EH (cell line): ENCODE results near the gene CHP1.
"Not testable (repeated sequence)": the region's sequence is repeated elsewhere in the genome, so short reads cannot be mapped to it uniquely, and the experiment has no call there.

ENCODE experiments used
- DNase-seq: peaks from one replicate; pipeline ENCODE4 v3.0.0-alpha.2; 2015; ENCODE audit warnings: low read depth

The CHP1 gene

GRCh38 chr15:41292521-41292920, 61.5 kb downstream of the CHP1 start:
- DNase-seq: peak; percentile 28

DNA sequence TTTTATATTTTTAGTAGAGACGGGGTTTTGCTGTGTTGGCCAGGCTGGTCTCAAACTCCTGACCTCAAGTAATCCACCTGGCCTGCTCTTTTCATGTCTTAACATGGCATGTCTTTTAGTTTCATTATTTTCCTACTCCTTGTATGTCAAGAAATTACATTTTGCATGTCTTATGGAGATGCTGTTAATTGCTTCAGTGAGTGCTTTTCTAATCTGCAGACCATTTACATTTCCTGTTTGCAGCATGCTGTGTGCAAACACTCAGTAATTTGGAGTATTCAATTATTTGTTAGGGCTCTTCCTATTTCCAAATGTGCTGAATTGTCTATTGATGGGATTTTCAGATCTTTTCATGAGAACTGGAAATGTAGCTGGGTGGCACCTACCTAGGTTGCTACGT, 70.1 kb downstream of the CHP1 start:
- not testable (repeated sequence) for DNase-seq

DNA sequence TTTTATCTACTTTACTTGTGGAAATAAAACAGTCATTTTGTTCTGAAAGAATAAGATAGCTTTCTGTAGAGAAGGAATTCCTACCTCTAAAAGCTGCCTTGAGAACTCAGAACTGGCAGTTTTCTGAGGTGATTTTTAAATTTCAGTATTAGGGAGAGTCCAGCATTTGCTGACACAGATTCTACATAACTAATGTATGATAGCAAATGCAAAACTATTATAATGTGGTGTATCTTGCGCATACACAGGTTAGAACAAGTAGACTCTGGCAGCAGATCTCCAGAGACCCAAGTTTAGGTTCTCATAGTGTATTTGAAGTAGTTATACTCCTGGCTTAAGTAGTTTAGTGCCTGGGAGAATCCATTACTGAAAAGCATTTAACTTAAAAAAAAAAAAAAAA, 70.5 kb downstream of the CHP1 start:
- DNase-seq: no peak

- DNase-seq: no peak
Measured at GRCh38 chr15:41304149-41304770, 73.2 kb downstream of the CHP1 start.

DNA sequence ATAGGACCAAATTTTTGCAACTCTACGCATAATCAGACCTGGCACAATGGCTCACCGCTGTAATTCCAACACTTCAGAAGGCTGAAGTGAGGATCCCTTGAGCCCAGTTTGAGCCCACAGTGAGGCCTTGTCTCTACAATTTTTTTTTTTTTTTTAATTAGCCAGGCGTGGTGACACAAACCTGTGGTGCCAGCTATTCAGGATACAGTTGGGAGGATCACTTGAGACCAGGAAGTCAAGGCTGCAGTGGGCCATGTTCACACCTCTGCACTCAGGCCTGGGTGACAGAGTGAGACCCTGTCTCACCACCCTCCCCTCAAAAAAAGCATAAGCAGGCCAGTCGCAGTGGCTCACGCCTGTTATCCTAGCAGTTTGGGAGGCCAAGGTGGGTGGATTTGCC, 76.6 kb downstream of the CHP1 start:
- no peak for DNase-seq

DNA sequence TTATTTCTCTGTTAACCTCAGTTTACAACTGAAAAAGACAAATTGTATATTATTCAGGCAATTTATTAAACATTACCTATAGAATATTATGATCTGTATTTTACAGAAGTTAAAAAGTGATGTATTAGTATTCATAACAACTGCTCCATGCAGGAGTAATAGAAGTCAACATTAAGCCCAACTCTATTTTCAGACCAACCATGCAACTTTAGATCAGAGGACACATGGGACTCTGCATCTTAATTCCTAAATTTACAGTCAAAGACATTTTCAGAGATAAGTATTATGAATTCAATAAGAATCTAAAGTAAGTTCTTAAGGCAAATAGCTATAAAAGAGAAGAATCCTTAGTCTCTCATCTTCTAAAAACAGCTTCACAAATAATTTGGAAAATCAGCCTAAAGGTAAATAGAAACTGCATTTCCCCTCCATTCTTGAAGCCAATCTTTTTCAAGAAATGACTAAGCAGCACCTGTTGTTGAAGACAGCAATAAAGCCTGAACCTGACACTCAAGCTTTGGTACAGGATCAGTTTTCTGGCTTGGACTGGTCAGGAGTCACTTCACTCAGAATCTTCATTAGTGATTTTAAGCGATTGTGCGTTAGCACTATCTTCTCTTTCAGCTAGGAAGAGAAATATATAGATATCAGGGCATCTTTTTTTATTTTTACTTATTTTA, 78.3 kb downstream of the CHP1 start:
- DNase-seq: no peak

DNA sequence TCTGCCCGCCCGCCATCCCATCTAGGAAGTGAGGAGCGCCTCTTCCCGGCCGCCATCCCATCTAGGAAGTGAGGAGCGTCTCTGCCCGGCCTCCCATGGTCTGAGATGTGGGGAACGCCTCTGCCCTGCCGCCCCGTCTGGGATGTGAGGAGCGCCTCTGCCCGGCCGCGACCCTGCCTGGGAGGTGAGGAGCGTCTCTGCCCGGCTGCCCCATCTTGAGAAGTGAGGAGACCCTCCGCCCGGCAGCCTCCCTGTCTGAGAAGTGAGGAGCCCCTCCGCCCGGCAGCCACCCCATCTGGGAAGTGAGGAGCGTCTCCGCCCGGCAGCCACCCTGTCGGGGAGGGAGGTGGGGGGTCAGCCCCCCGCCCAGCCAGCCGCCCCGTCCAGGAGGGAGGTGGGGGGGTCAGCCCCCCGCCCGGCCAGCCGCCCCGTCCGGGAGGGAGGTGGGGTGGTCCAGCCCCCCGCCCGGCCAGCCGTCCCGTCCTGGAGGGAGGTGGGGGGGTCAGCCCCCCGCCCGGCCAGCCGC, 89.8 kb downstream of the CHP1 start:
- DNase-seq: not testable (repeated sequence)

- no peak for DNase-seq
Measured at GRCh38 chr15:41323611-41324010, 92.5 kb downstream of the CHP1 start.

GRCh38 chr15:41331281-41331680, 100.2 kb downstream of the CHP1 start:
- DNase-seq: no peak
